Neural progenitor cell (in vitro differentiated cells): ENCODE results near the gene DNAJC5. TPM values are rescaled to one million over a fixed set of nuclear protein-coding genes. Genes with fewer than 3 reads are reported as not detected.

Experiments
- DNase-seq: peaks from one replicate; pipeline ENCODE4 v3.0.0-alpha.2; 2016; ENCODE audit warnings: low spot score
- H2AFZ ChIP-seq: fragments of 200-600 bp; sonication (generic); replicated peaks from 2 replicates; pipeline ENCODE4 v1.6.1; 2016; ENCODE audit warnings: antibody characterized with exemption
- H3F3A ChIP-seq: fragments of 200-600 bp; sonication (generic); 2 replicates; pipeline ENCODE4 v1.6.1; 2016; ENCODE audit warnings: antibody characterized with exemption, low read depth
- H3K27ac ChIP-seq: fragments of 200-600 bp; sonication (generic); 2 replicates; pipeline ENCODE4 v1.5.1; 2016; ENCODE audit warnings: mild to moderate bottlenecking
- H3K27me3 ChIP-seq: fragments of 200-600 bp; sonication (generic); 2 replicates; pipeline ENCODE4 v1.6.1; 2016; ENCODE audit warnings: mild to moderate bottlenecking, moderate library complexity
- H3K36me3 ChIP-seq: fragments of 200-600 bp; sonication (generic); 2 replicates; pipeline ENCODE4 v1.5.1; 2016
- H3K4me1 ChIP-seq: fragments of 200-600 bp; sonication (generic); 2 replicates; pipeline ENCODE4 v1.6.1; 2016; ENCODE audit warnings: mixed run types
- H3K4me2 ChIP-seq: fragments of 200-600 bp; sonication (generic); 2 replicates; pipeline ENCODE4 v1.6.1; 2016
- H3K4me3 ChIP-seq: fragments of 200-600 bp; sonication (generic); 2 replicates; pipeline ENCODE4 v1.5.1; 2016
- H3K79me2 ChIP-seq: fragments of 200-600 bp; sonication (generic); 2 replicates; pipeline ENCODE4 v1.6.1; 2016; ENCODE audit warnings: low read depth
- H3K9ac ChIP-seq: fragments of 200-600 bp; sonication (generic); 2 replicates; pipeline ENCODE4 v1.6.1; 2016
- H3K9me3 ChIP-seq: fragments of 200-600 bp; sonication (generic); 2 replicates; pipeline ENCODE4 v1.5.1; 2016; ENCODE audit warnings: low read depth
- H4K20me1 ChIP-seq: fragments of 200-600 bp; sonication (generic); 2 replicates; pipeline ENCODE4 v1.6.1; 2016; ENCODE audit warnings: low read depth
- H3K27ac Mint-ChIP-seq: 3 replicates; pipeline ENCODE4 v1.8.0; 2021; ENCODE audit warnings: mixed read lengths
- H3K27me3 Mint-ChIP-seq: 2 replicates; pipeline ENCODE4 v1.8.0; 2022; ENCODE audit warnings: low read depth, mild to moderate bottlenecking, inconsistent platforms, moderate library complexity, mixed read lengths; ENCODE audit not compliant: insufficient read depth
- H3K36me3 Mint-ChIP-seq: 3 replicates; pipeline ENCODE4 v1.8.0; 2021; ENCODE audit warnings: mixed read lengths
- H3K4me1 Mint-ChIP-seq: 3 replicates; pipeline ENCODE4 v1.8.0; 2021; ENCODE audit warnings: mixed read lengths
- H3K4me3 Mint-ChIP-seq: 3 replicates; pipeline ENCODE4 v1.8.0; 2021; ENCODE audit warnings: mild to moderate bottlenecking, moderate library complexity, mixed read lengths
- H3K9me3 Mint-ChIP-seq: 3 replicates; pipeline ENCODE4 v1.8.0; 2020; ENCODE audit warnings: mixed read lengths
- CTCF ChIP-seq: fragments of 200-600 bp; sonication (generic); IDR thresholded peaks from 2 replicates; pipeline ENCODE4 v1.5.1; 2017; ENCODE audit warnings: antibody characterized with exemption, mild to moderate bottlenecking
- EZH2 ChIP-seq: fragments of 200-600 bp; sonication (generic); IDR thresholded peaks from 2 replicates; pipeline ENCODE4 v1.6.1; 2017; ENCODE audit warnings: antibody characterized with exemption, mild to moderate bottlenecking, moderate library complexity
- EZH2phosphoT487 ChIP-seq: fragments of 200-600 bp; sonication (generic); IDR thresholded peaks from 2 replicates; pipeline ENCODE4 v1.6.1; 2017; ENCODE audit warnings: antibody characterized with exemption
- total RNA-seq: library from RNA; depleted of rRNA; stranded (reverse); fragments of >200 nt; gene quantifications from 2 replicates; pipeline ENCODE4 v1.2.3, GENCODE V29; 2015; ENCODE audit warnings: low replicate concordance

Gene DNAJC5
- total RNA-seq, 1 donor from 2014 or later: 17.2 TPM

- Mint-ChIP-seq H3K36me3 (peaks cover 15% of the 10 kb centered on the region), H3K4me3 (no peak overlapping the region), H3K4me1 (no peaks in the 10 kb centered on the region), H3K27me3 (no peaks in the 10 kb centered on the region), H3K27ac (no peak overlapping the region), H3K9me3 (no peaks in the 10 kb centered on the region)
- Histone ChIP-seq H3F3A (no peaks in the 10 kb centered on the region), H3K9me3 (no peaks in the 10 kb centered on the region), H3K9ac (no peak overlapping the region), H3K36me3 (no peaks in the 10 kb centered on the region), H3K27ac (no peak overlapping the region), H2AFZ (no peak overlapping the region), H3K79me2 (no peaks in the 10 kb centered on the region), H3K4me3 (no peak overlapping the region), H3K4me1 (no peaks in the 10 kb centered on the region), H3K4me2 (no peak overlapping the region), H3K27me3 (no peaks in the 10 kb centered on the region), H4K20me1 (peaks cover 16% of the 10 kb centered on the region)
- TF ChIP-seq EZH2: no peak
- TF ChIP-seq EZH2phosphoT487: no peak
- no peak for TF ChIP-seq CTCF
- no peak for DNase-seq
Observed at GRCh38 chr20:63885264-63886053, 9.5 kb upstream of the DNAJC5 start.

- H3K36me3 Mint-ChIP-seq: peaks cover 15% of the 10 kb centered on the region
Observed at GRCh38 chr20:63886054-63886419, 8.9 kb upstream of the DNAJC5 start.

GRCh38 chr20:63886921-63887320, 8.0 kb upstream of the DNAJC5 start:
- Histone ChIP-seq H3K4me3 (no peak overlapping the region), H3F3A (no peaks in the 10 kb centered on the region), H2AFZ (no peak overlapping the region), H3K27me3 (no peaks in the 10 kb centered on the region), H3K9me3 (no peaks in the 10 kb centered on the region), H3K4me2 (no peak overlapping the region), H3K36me3 (no peaks in the 10 kb centered on the region), H3K9ac (no peak overlapping the region), H3K4me1 (no peaks in the 10 kb centered on the region), H3K79me2 (no peaks in the 10 kb centered on the region), H3K27ac (no peak overlapping the region), H4K20me1 (peaks cover 13% of the 10 kb centered on the region)
- TF ChIP-seq EZH2: no peak
- no peak for TF ChIP-seq EZH2phosphoT487
- no peak for TF ChIP-seq CTCF
- H3K9me3 Mint-ChIP-seq: no peaks in the 10 kb centered on the region
- no peaks in the 10 kb centered on the region for H3K4me1 Mint-ChIP-seq
- H3K27ac Mint-ChIP-seq: no peak overlapping the region
- H3K36me3 Mint-ChIP-seq: peaks cover 15% of the 10 kb centered on the region
- no peaks in the 10 kb centered on the region for H3K27me3 Mint-ChIP-seq
- no peak overlapping the region for H3K4me3 Mint-ChIP-seq
- no peak for DNase-seq

More at GRCh38 chr20:63886054-63886419, 8.9 kb upstream of the DNAJC5 start:
- H3F3A ChIP-seq: no peaks in the 10 kb centered on the region
- no peaks in the 10 kb centered on the region for H3K9me3 ChIP-seq
- Mint-ChIP-seq H3K27me3 (no peaks in the 10 kb centered on the region), H3K4me1 (no peaks in the 10 kb centered on the region), H3K9me3 (no peaks in the 10 kb centered on the region), H3K27ac (no peak overlapping the region), H3K4me3 (no peak overlapping the region)
- H3K4me3 ChIP-seq: no peak overlapping the region
- no peaks in the 10 kb centered on the region for H3K36me3 ChIP-seq
- H2AFZ ChIP-seq: no peak overlapping the region
- TF ChIP-seq EZH2 (no peak), EZH2phosphoT487 (no peak), CTCF (no peak)
- H3K4me2 ChIP-seq: no peak overlapping the region
- peaks cover 21% of the 10 kb centered on the region for H4K20me1 ChIP-seq
- H3K79me2 ChIP-seq: no peaks in the 10 kb centered on the region
- no peak overlapping the region for H3K27ac ChIP-seq
- no peak for DNase-seq
- no peak overlapping the region for H3K9ac ChIP-seq
- no peaks in the 10 kb centered on the region for H3K27me3 ChIP-seq
- H3K4me1 ChIP-seq: no peaks in the 10 kb centered on the region
